DND-41 (cell line): ENCODE measurements around the gene SIRPA.

Experiments used
- CTCF ChIP-seq: IDR thresholded peaks from 2 replicates; pipeline ENCODE4 v1.5.1; 2012; ENCODE audit warnings: borderline replicate concordance, low read length, moderate library complexity, mild to moderate bottlenecking; ENCODE audit not compliant: poor library complexity, severe bottlenecking; ENCODE audit errors: extremely low read depth
- EZH2 ChIP-seq: IDR thresholded peaks from 3 replicates; pipeline ENCODE4 v1.6.1; 2012; ENCODE audit warnings: borderline replicate concordance, low read depth, mild to moderate bottlenecking, moderate library complexity, low read length, inconsistent platforms; ENCODE audit not compliant: severe bottlenecking

DNA sequence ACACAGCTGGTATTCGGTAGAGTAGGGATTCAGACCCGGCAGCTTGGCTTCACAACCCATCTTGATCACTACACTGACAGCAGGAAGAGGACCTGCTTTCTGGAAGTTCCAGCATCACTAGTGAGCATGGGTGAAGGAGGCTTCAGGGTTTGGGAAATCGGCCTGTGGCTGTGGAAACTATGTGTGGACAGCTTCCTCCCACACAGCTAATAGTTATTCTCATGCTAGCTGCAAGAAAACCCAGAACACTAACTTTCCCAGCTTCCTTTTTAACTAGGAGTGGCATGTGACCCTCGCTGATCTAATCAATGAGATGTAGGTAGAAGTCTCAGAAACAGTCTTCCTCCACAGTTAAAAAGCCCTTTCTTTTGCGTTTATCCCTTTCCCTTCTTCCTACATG is 36.3 kb upstream of the SIRPA start:
- TF ChIP-seq CTCF = no peak
- TF ChIP-seq EZH2 = no peak
